Measurements from ENCODE around the gene FIGN.

- TF ChIP-seq POLR2A (IDR thresholded peaks at IDR 0.05) (no peak), CTCF (IDR thresholded peaks at IDR 0.05) (no peak)
Measured at GRCh38 chr2:163736433-163737189, 803 bp upstream of the FIGN start.

Data from upper lobe of left lung (tissue), 4 donors.